ENCODE measurements around the gene ZNF358.

Gene ZNF358

GRCh38 chr19:7552781-7553180 is 36.9 kb downstream of the ZNF358 start:
- Histone ChIP-seq H3K36me3 (ENCODE audit: control insufficient read depth in 2 of 2, insufficient read depth in 2 of 2, low read length in 2 of 2) (peaks cover 25 to 32% of the 10 kb centered on the region in 2 donors), H3K4me3 (ENCODE audit: low read length in 2 of 2) (no peak overlapping the region), H3K9me3 (ENCODE audit: control insufficient read depth in 2 of 2, low read length in 2 of 2) (no peaks in the 10 kb centered on the region), H3K9ac (ENCODE audit: low read length in 2 of 2) (no peak overlapping the region), H3K27me3 (ENCODE audit: control insufficient read depth in 1 of 2, insufficient read depth in 2 of 2, low read length in 2 of 2) (no peaks in the 10 kb centered on the region), H3K4me1 (ENCODE audit: control insufficient read depth, insufficient read depth, low read length) (peaks cover 8% of the 10 kb centered on the region), H3K27ac (ENCODE audit: low read length) (no peak overlapping the region)

GRCh38 chr19:7554565-7554964 is 38.7 kb downstream of the ZNF358 start:
- Histone ChIP-seq H3K36me3 (ENCODE audit: control insufficient read depth in 2 of 2, insufficient read depth in 2 of 2, low read length in 2 of 2) (peaks cover 39 to 45% of the 10 kb centered on the region in 2 donors), H3K27me3 (ENCODE audit: control insufficient read depth in 1 of 2, insufficient read depth in 2 of 2, low read length in 2 of 2) (no peaks in the 10 kb centered on the region)

GRCh38 chr19:7554990-7555864 is 39.3 kb downstream of the ZNF358 start:
- Histone ChIP-seq H3K27ac (ENCODE audit: low read length) (no peak overlapping the region), H3K9ac (ENCODE audit: low read length in 2 of 2) (no peak overlapping the region), H3K36me3 (ENCODE audit: control insufficient read depth in 2 of 2, insufficient read depth in 2 of 2, low read length in 2 of 2) (peaks cover 37 to 42% of the 10 kb centered on the region in 2 donors)

More at GRCh38 chr19:7554565-7554964, 38.7 kb downstream of the ZNF358 start:
- Histone ChIP-seq H3K9ac (ENCODE audit: low read length in 2 of 2) (no peak overlapping the region), H3K4me1 (ENCODE audit: control insufficient read depth, insufficient read depth, low read length) (peaks cover 8% of the 10 kb centered on the region), H3K27ac (ENCODE audit: low read length) (no peak overlapping the region), H3K9me3 (ENCODE audit: control insufficient read depth in 2 of 2, low read length in 2 of 2) (no peaks in the 10 kb centered on the region), H3K4me3 (ENCODE audit: low read length in 2 of 2) (no peak overlapping the region)

GRCh38 chr19:7556696-7557315 is 40.9 kb downstream of the ZNF358 start:
- Histone ChIP-seq H3K9me3 (ENCODE audit: control insufficient read depth in 2 of 2, low read length in 2 of 2) (no peaks in the 10 kb centered on the region), H3K4me3 (ENCODE audit: low read length in 2 of 2) (no peak overlapping the region), H3K9ac (ENCODE audit: low read length in 2 of 2) (no peak overlapping the region), H3K27ac (ENCODE audit: low read length) (no peak overlapping the region), H3K36me3 (ENCODE audit: control insufficient read depth in 2 of 2, insufficient read depth in 2 of 2, low read length in 2 of 2) (peaks cover 38 to 44% of the 10 kb centered on the region in 2 donors), H3K27me3 (ENCODE audit: control insufficient read depth in 1 of 2, insufficient read depth in 2 of 2, low read length in 2 of 2) (no peaks in the 10 kb centered on the region), H3K4me1 (ENCODE audit: control insufficient read depth, insufficient read depth, low read length) (no peaks in the 10 kb centered on the region)

More at GRCh38 chr19:7554990-7555864, 39.3 kb downstream of the ZNF358 start:
- H3K4me3 ChIP-seq (ENCODE audit: low read length in 2 of 2) = no peak overlapping the region
- H3K27me3 ChIP-seq (ENCODE audit: control insufficient read depth in 1 of 2, insufficient read depth in 2 of 2, low read length in 2 of 2) = no peaks in the 10 kb centered on the region
- H3K4me1 ChIP-seq (ENCODE audit: control insufficient read depth, insufficient read depth, low read length) = peaks cover 8% of the 10 kb centered on the region
- no peaks in the 10 kb centered on the region for H3K9me3 ChIP-seq (ENCODE audit: control insufficient read depth in 2 of 2, low read length in 2 of 2)

- Histone ChIP-seq H3K9me3 (ENCODE audit: control insufficient read depth in 2 of 2, low read length in 2 of 2) (no peaks in the 10 kb centered on the region), H3K27me3 (ENCODE audit: control insufficient read depth in 1 of 2, insufficient read depth in 2 of 2, low read length in 2 of 2) (no peaks in the 10 kb centered on the region), H3K4me3 (ENCODE audit: low read length in 2 of 2) (no peak overlapping the region), H3K4me1 (ENCODE audit: control insufficient read depth, insufficient read depth, low read length) (no peaks in the 10 kb centered on the region), H3K27ac (ENCODE audit: low read length) (no peak overlapping the region), H3K36me3 (ENCODE audit: control insufficient read depth in 2 of 2, insufficient read depth in 2 of 2, low read length in 2 of 2) (peaks cover 36 to 42% of the 10 kb centered on the region in 2 donors), H3K9ac (ENCODE audit: low read length in 2 of 2) (no peak overlapping the region)
Observed at GRCh38 chr19:7558667-7559066, 42.8 kb downstream of the ZNF358 start.

- no peak overlapping the region for H3K27ac ChIP-seq (ENCODE audit: low read length)
- no peak overlapping the region for H3K4me3 ChIP-seq (ENCODE audit: low read length in 2 of 2)
- H3K4me1 ChIP-seq (ENCODE audit: control insufficient read depth, insufficient read depth, low read length) = no peaks in the 10 kb centered on the region
- H3K36me3 ChIP-seq (ENCODE audit: control insufficient read depth in 2 of 2, insufficient read depth in 2 of 2, low read length in 2 of 2) = peaks cover 34 to 42% of the 10 kb centered on the region in 2 donors
- H3K27me3 ChIP-seq (ENCODE audit: control insufficient read depth in 1 of 2, insufficient read depth in 2 of 2, low read length in 2 of 2) = no peaks in the 10 kb centered on the region
- no peak overlapping the region for H3K9ac ChIP-seq (ENCODE audit: low read length in 2 of 2)
- no peaks in the 10 kb centered on the region for H3K9me3 ChIP-seq (ENCODE audit: control insufficient read depth in 2 of 2, low read length in 2 of 2)
Observed at GRCh38 chr19:7559102-7559501, 43.2 kb downstream of the ZNF358 start.

GRCh38 chr19:7560255-7560654 is 44.4 kb downstream of the ZNF358 start:
- Histone ChIP-seq H3K9me3 (ENCODE audit: control insufficient read depth in 2 of 2, low read length in 2 of 2) (no peaks in the 10 kb centered on the region), H3K36me3 (ENCODE audit: control insufficient read depth in 2 of 2, insufficient read depth in 2 of 2, low read length in 2 of 2) (peaks cover 34 to 39% of the 10 kb centered on the region in 2 donors), H3K27ac (ENCODE audit: low read length) (no peak overlapping the region), H3K9ac (ENCODE audit: low read length in 2 of 2) (no peak overlapping the region), H3K4me1 (ENCODE audit: control insufficient read depth, insufficient read depth, low read length) (no peaks in the 10 kb centered on the region), H3K27me3 (ENCODE audit: control insufficient read depth in 1 of 2, insufficient read depth in 2 of 2, low read length in 2 of 2) (no peaks in the 10 kb centered on the region), H3K4me3 (ENCODE audit: low read length in 2 of 2) (no peak overlapping the region)

GRCh38 chr19:7561325-7561724 is 45.4 kb downstream of the ZNF358 start:
- H3K9ac ChIP-seq (ENCODE audit: low read length in 2 of 2) = no peak overlapping the region
- no peak overlapping the region for H3K27ac ChIP-seq (ENCODE audit: low read length)
- no peaks in the 10 kb centered on the region for H3K4me1 ChIP-seq (ENCODE audit: control insufficient read depth, insufficient read depth, low read length)
- H3K4me3 ChIP-seq (ENCODE audit: low read length in 2 of 2) = no peak overlapping the region
- no peaks in the 10 kb centered on the region for H3K27me3 ChIP-seq (ENCODE audit: control insufficient read depth in 1 of 2, insufficient read depth in 2 of 2, low read length in 2 of 2)
- no peaks in the 10 kb centered on the region for H3K9me3 ChIP-seq (ENCODE audit: control insufficient read depth in 2 of 2, low read length in 2 of 2)
- peaks cover 33 to 35% of the 10 kb centered on the region in 2 donors for H3K36me3 ChIP-seq (ENCODE audit: control insufficient read depth in 2 of 2, insufficient read depth in 2 of 2, low read length in 2 of 2)

GRCh38 chr19:7562646-7563393 is 46.9 kb downstream of the ZNF358 start:
- no peak overlapping the region for H3K27ac ChIP-seq (ENCODE audit: low read length)
- H3K27me3 ChIP-seq (ENCODE audit: control insufficient read depth in 1 of 2, insufficient read depth in 2 of 2, low read length in 2 of 2) = no peaks in the 10 kb centered on the region
- peaks cover 21 to 22% of the 10 kb centered on the region in 2 donors for H3K36me3 ChIP-seq (ENCODE audit: control insufficient read depth in 2 of 2, insufficient read depth in 2 of 2, low read length in 2 of 2)

GRCh38 chr19:7564866-7565265 is 49.0 kb downstream of the ZNF358 start:
- Histone ChIP-seq H3K27me3 (ENCODE audit: control insufficient read depth in 1 of 2, insufficient read depth in 2 of 2, low read length in 2 of 2) (no peaks in the 10 kb centered on the region), H3K9ac (ENCODE audit: low read length in 2 of 2) (no peak overlapping the region), H3K4me3 (ENCODE audit: low read length in 2 of 2) (no peak overlapping the region), H3K9me3 (ENCODE audit: control insufficient read depth in 2 of 2, low read length in 2 of 2) (no peaks in the 10 kb centered on the region), H3K27ac (ENCODE audit: low read length) (no peak overlapping the region), H3K4me1 (ENCODE audit: control insufficient read depth, insufficient read depth, low read length) (no peaks in the 10 kb centered on the region), H3K36me3 (ENCODE audit: control insufficient read depth in 2 of 2, insufficient read depth in 2 of 2, low read length in 2 of 2) (peaks cover 6 to 10% of the 10 kb centered on the region in 2 donors)

More at GRCh38 chr19:7562646-7563393, 46.9 kb downstream of the ZNF358 start:
- Histone ChIP-seq H3K4me1 (ENCODE audit: control insufficient read depth, insufficient read depth, low read length) (no peaks in the 10 kb centered on the region), H3K9ac (ENCODE audit: low read length in 2 of 2) (no peak overlapping the region), H3K9me3 (ENCODE audit: control insufficient read depth in 2 of 2, low read length in 2 of 2) (no peaks in the 10 kb centered on the region), H3K4me3 (ENCODE audit: low read length in 2 of 2) (no peak overlapping the region)
